ENCODE data around the gene SERPINC1. TPM values are rescaled to one million over a fixed set of nuclear protein-coding genes. Genes with fewer than 3 reads are reported as not detected.
"Not testable (repeated sequence)": the region's sequence is repeated elsewhere in the genome, so short reads cannot be mapped to it uniquely, and the experiment has no call there.

The SERPINC1 gene
- total RNA-seq, 2 experiments from 2014 or later, result not detected

GRCh38 chr1:173881117-173881516 is 36.0 kb downstream of the SERPINC1 start:
- H3K27me3 Mint-ChIP-seq; DNase-seq; H3K4me3 Mint-ChIP-seq; POLR2A ChIA-PET; H3K27ac Mint-ChIP-seq; H3K9me3 Mint-ChIP-seq; ATAC-seq (ENCODE audit: low read depth); H3K4me1 Mint-ChIP-seq: not testable (repeated sequence)
- H3K36me3 Mint-ChIP-seq, result peaks cover 24% of the 10 kb centered on the region

DNA sequence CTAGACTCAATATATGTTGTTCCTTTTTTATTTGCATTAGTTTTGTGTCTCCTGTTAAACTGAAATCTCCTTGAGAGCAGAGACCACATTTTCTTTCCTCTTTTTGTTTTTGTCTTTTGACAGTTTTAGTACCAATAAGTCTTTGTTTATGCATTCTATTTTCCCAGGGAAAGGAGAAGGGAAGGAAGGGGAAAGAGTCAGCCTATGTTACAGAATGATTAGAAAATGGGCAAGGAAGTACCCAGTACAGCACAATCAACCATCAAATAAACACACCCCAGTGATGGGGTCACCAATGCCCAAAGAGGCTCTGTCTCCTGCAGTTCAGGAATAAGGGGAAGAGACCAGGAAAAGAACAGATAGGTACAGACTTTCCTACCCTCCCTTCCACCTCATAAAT is 38.9 kb downstream of the SERPINC1 start:
- H3K36me3 Mint-ChIP-seq, result peaks cover 23% of the 10 kb centered on the region
- no peaks in the 10 kb centered on the region for H3K27me3 Mint-ChIP-seq
- H3K27ac Mint-ChIP-seq, result no peak overlapping the region
- H3K4me1 Mint-ChIP-seq, result peaks cover 4% of the 10 kb centered on the region
- no peak overlapping the region for H3K4me3 Mint-ChIP-seq
- ATAC-seq (ENCODE audit: low read depth), result no peak
- no peak for DNase-seq
- POLR2A ChIA-PET, result interaction anchor here (1.3 kb wide), 1 partner anchor 10 kb away, joined by 4 read pairs; the partner anchor contains the start of genes GAS5 and ZBTB37
- H3K9me3 Mint-ChIP-seq, result no peaks in the 10 kb centered on the region

- Mint-ChIP-seq H3K36me3 (peaks cover 30% of the 10 kb centered on the region), H3K9me3 (no peaks in the 10 kb centered on the region), H3K4me1 (peaks cover 8% of the 10 kb centered on the region), H3K27ac (no peak overlapping the region), H3K4me3 (no peak overlapping the region), H3K27me3 (no peaks in the 10 kb centered on the region)
- POLR2A ChIA-PET, result interaction anchor here (1.3 kb wide), 1 partner anchor 8 kb away, joined by 4 read pairs; the partner anchor contains the start of genes GAS5 and ZBTB37
- ATAC-seq (ENCODE audit: low read depth) (no peak), DNase-seq (no peak)
Observed at GRCh38 chr1:173876732-173877131, 40.4 kb downstream of the SERPINC1 start.

- Mint-ChIP-seq H3K4me1 (peaks cover 33% of the 10 kb centered on the region), H3K27me3 (no peaks in the 10 kb centered on the region), H3K27ac (peak overlapping the region; percentile 80), H3K4me3 (no peak overlapping the region), H3K36me3 (peaks cover 38% of the 10 kb centered on the region), H3K9me3 (no peaks in the 10 kb centered on the region)
- POLR2A ChIA-PET, result interaction anchor here (1.8 kb wide), 1 partner anchor 47 kb away, joined by 6 read pairs; the partner anchor contains the start of genes CENPL and DARS2
- no peak for DNase-seq
- ATAC-seq (ENCODE audit: low read depth), result no peak
Observed at GRCh38 chr1:173871500-173871899, 45.6 kb downstream of the SERPINC1 start.

GRCh38 chr1:173871091-173871490 is 46.0 kb downstream of the SERPINC1 start:
- ATAC-seq (ENCODE audit: low read depth) (no peak), DNase-seq (no peak)
- Mint-ChIP-seq H3K36me3 (peaks cover 42% of the 10 kb centered on the region), H3K27ac (peak overlapping the region; percentile 93), H3K4me3 (peak overlapping the region; percentile 66), H3K27me3 (no peaks in the 10 kb centered on the region), H3K4me1 (peaks cover 37% of the 10 kb centered on the region), H3K9me3 (no peaks in the 10 kb centered on the region)
- POLR2A ChIA-PET, result interaction anchor here (1.8 kb wide), 1 partner anchor 47 kb away, joined by 6 read pairs; the partner anchor contains the start of genes CENPL and DARS2

GRCh38 chr1:173870252-173871075 is 46.7 kb downstream of the SERPINC1 start:
- H3K27ac Mint-ChIP-seq, result peak overlapping the region; percentile 93
- H3K9me3 Mint-ChIP-seq, result no peaks in the 10 kb centered on the region
- H3K4me3 Mint-ChIP-seq, result peak overlapping the region; percentile 66
- ATAC-seq (ENCODE audit: low read depth) (no peak), DNase-seq (peak; percentile 33)
- H3K36me3 Mint-ChIP-seq, result peaks cover 43% of the 10 kb centered on the region
- peaks cover 41% of the 10 kb centered on the region for H3K4me1 Mint-ChIP-seq
- POLR2A ChIA-PET, result interaction anchor here (0.6 to 1.8 kb wide), 3 partner anchors 46 to 232 kb away, joined by 5 to 6 read pairs (median 6); partner anchors contain the start of genes CENPL, DARS2 and RC3H1
- H3K27me3 Mint-ChIP-seq, result no peaks in the 10 kb centered on the region

DNA sequence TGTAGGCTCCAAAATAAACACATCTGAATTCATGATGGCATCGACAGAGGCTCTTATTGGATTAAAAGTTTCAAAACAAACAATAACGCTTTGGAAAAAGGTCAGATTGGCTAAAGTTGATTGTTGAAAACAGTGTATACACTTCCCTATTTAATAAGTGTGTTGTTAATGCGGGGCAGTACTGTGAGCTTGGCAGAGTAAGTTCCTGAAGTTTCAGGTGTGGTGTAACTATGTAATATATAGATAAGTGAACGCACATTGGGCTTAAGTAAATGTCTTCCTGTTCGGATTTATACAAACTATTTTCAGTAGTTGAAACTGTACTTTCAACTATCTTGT is 48.1 kb downstream of the SERPINC1 start:
- H3K9me3 Mint-ChIP-seq, result no peaks in the 10 kb centered on the region
- H3K4me3 Mint-ChIP-seq, result peak overlapping the region; percentile 97
- H3K27ac Mint-ChIP-seq, result peak overlapping the region; percentile 95
- POLR2A ChIA-PET, result interaction anchor here (1.0 to 2.3 kb wide), 9 partner anchors 23 to 1336 kb away, joined by 3 to 33 read pairs (median 6); partner anchors contain the start of genes CENPL, DARS2, KLHL20 and PRDX6
- no peak for DNase-seq
- H3K4me1 Mint-ChIP-seq, result peaks cover 54% of the 10 kb centered on the region
- no peak for ATAC-seq (ENCODE audit: low read depth)
- peaks cover 53% of the 10 kb centered on the region for H3K36me3 Mint-ChIP-seq
- H3K27me3 Mint-ChIP-seq, result no peaks in the 10 kb centered on the region

DNA sequence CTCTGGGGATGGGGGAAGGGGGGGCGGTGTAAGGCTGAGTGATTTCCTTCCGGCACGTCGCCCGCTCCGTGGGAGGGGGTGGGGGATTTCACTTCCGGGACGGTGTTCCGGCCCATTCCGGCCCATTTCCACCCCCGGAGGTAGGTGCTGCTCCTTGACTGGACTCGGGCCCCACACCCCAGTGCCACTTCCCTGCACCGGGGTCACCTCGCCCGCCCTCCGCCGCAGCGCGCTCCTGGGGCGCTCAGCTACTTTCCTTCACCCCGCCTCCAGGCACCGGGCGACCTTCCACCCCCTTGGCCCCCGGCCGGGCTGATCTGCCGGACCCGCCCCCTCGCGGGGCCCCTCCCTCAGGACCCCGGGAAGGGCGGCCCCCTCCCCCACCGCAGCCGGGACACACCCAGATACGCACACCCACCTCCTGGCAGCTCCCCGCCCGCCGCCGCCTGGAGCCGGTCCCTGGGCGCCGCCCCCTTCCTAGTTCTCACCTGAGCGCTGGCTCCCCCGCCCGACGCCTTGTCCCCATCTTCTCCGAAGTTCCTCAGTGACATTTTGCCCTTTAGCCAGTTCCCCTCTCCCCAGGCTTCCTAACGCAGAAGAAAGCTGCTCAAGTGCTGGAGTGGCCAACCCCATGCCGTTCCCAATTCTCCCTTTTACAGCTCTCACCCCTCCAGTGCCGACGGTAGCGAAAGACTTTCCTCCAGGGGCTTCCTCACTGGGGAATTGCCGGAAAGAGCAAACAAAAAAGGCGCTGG is 48.7 kb downstream of the SERPINC1 start, which contains the start of gene ZBTB37:
Gene ZBTB37 (plus strand): TSS at position 115 of the 755 bp plus-strand sequence. CDS start 1,846 bp downstream, outside the sequence.
- peak within 1 kb of the TSS; percentile 95 for H3K27ac Mint-ChIP-seq
- ATAC-seq (ENCODE audit: low read depth) (peak; percentile 74), DNase-seq (peak; percentile 97)
- peaks cover 60% of the 10 kb centered on the region for H3K4me1 Mint-ChIP-seq
- H3K9me3 Mint-ChIP-seq, result no peaks in the 10 kb centered on the region
- H3K36me3 Mint-ChIP-seq, result peaks cover 57% of the 10 kb centered on the region
- POLR2A ChIA-PET, result interaction anchor here (0.6 to 2.3 kb wide), 19 partner anchors 9 to 1336 kb away, joined by 3 to 33 read pairs (median 4); partner anchors contain the start of genes CENPL, DARS2, KLHL20 and PRDX6
- no peaks in the 10 kb centered on the region for H3K27me3 Mint-ChIP-seq
- peak within 1 kb of the TSS; percentile 97 for H3K4me3 Mint-ChIP-seq

DNA sequence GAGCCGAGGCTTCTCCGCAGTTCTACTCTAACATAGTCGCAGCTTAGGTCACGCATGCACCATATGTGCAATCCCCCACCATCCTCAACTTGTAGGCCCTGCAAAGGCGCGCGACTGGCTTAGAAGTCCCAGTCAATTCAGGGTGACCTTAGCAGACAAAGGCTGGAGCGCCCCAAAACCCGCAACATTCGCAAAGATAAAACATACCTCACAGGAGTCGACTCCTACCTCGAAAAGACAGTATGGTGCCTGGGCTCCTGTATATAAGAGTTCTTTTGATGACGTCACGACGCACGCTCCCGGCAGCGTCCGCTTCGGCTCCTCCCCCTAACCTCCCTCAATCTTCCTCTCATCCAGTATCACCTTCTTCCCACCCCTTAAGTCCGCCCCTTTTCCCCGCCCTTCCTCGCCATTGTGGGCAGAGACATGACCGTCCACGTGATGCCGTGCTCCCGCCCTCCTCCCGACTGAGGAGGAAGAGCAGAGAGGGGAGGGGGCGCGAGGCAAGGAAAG is 49.3 kb downstream of the SERPINC1 start, which contains the start of gene GAS5:
Gene GAS5 (minus strand): TSS at position 237 of the 513 bp plus-strand sequence.
- H3K36me3 Mint-ChIP-seq, result peaks cover 52% of the 10 kb centered on the region
- peak; percentile 79 for ATAC-seq (ENCODE audit: low read depth)
- POLR2A ChIA-PET, result interaction anchor here (0.6 to 2.3 kb wide), 18 partner anchors 10 to 1335 kb away, joined by 3 to 33 read pairs (median 4); partner anchors contain the start of genes CENPL, DARS2, KLHL20 and PRDX6

DNA sequence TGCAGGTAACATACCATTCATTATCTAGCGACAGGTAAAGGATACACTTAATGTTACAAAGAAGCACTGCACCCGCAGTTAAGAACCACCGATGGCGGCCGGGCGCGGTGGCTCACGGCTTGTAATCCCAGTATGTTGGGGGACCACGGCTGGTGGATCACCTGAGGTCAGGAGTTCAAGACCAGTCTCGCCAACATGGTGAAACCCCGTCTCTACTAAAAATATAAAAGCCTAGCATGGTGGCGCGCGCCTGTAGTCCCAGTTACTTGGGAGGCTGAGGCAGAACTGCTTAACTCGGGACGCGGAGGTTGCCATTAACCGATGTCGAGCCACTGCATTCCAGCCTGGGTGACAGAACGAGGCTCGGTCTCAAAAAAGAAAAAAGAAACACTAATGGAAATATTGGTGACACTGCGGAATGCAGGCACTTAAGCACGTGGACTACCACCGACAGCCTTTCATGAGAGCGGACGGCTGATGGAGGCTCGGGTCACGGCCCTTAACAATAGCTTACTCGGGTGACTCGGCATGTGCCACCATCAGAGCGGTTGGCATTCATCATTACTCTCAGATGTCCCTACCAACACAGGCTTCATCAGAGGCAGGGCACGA is 49.9 kb downstream of the SERPINC1 start:
- peaks cover 50% of the 10 kb centered on the region for H3K36me3 Mint-ChIP-seq
- H3K27me3 Mint-ChIP-seq, result no peaks in the 10 kb centered on the region
- H3K27ac Mint-ChIP-seq, result peak overlapping the region; percentile 95
- peak overlapping the region; percentile 97 for H3K4me3 Mint-ChIP-seq
- ATAC-seq (ENCODE audit: low read depth), result no peak
- POLR2A ChIA-PET, result interaction anchor here (1.3 to 2.3 kb wide), 6 partner anchors 15 to 437 kb away, joined by 4 to 33 read pairs (median 8); partner anchors contain the start of genes CENPL, DARS2, KLHL20 and PRDX6
- no peaks in the 10 kb centered on the region for H3K9me3 Mint-ChIP-seq
- no peak for DNase-seq
- peaks cover 57% of the 10 kb centered on the region for H3K4me1 Mint-ChIP-seq

More for the DNA sequence above, 49.3 kb downstream of the SERPINC1 start, which contains the start of gene GAS5:
- H3K4me1 Mint-ChIP-seq, result peaks cover 57% of the 10 kb centered on the region
- no peaks in the 10 kb centered on the region for H3K27me3 Mint-ChIP-seq
- H3K9me3 Mint-ChIP-seq, result no peaks in the 10 kb centered on the region
- DNase-seq, result peak; percentile 95
- H3K4me3 Mint-ChIP-seq, result peak within 1 kb of the TSS; percentile 97
- H3K27ac Mint-ChIP-seq, result peak within 1 kb of the TSS; percentile 95

- DNase-seq (no peak), ATAC-seq (ENCODE audit: low read depth) (no peak)
- Mint-ChIP-seq H3K36me3 (peaks cover 49% of the 10 kb centered on the region), H3K9me3 (no peaks in the 10 kb centered on the region), H3K4me1 (peaks cover 58% of the 10 kb centered on the region), H3K27me3 (no peaks in the 10 kb centered on the region), H3K27ac (peak overlapping the region; percentile 95), H3K4me3 (peak overlapping the region; percentile 97)
- POLR2A ChIA-PET, result interaction anchor here (2.6 kb wide), 1 partner anchor 43 kb away, joined by 10 read pairs; the partner anchor contains the start of genes CENPL and DARS2
Observed at GRCh38 chr1:173866413-173867115, 50.6 kb downstream of the SERPINC1 start.
